MG63 (cell line): ENCODE measurements around the gene KLF5. TPM values are rescaled to one million over a fixed set of nuclear protein-coding genes. Genes with fewer than 3 reads are reported as not detected.

Experiments used
- DNase-seq: peaks from one replicate; pipeline ENCODE4 v3.0.0-alpha.2; 2020
- H3K27me3 ChIP-seq: fragments of 250-450 bp; sonication (Bioruptor Pico); 2 replicates; pipeline ENCODE4 v1.5.1; 2020; ENCODE audit warnings: mild to moderate bottlenecking, moderate library complexity
- H3K36me3 ChIP-seq: fragments of 250-450 bp; sonication (Bioruptor Pico); 2 replicates; pipeline ENCODE4 v1.5.1; 2020; ENCODE audit warnings: mild to moderate bottlenecking, moderate library complexity
- H3K4me3 ChIP-seq: fragments of 250-450 bp; sonication (Bioruptor Pico); 2 replicates; pipeline ENCODE4 v1.5.1; 2020; ENCODE audit warnings: mild to moderate bottlenecking, moderate library complexity
- H3K9me3 ChIP-seq: fragments of 250-450 bp; sonication (Bioruptor Pico); 2 replicates; pipeline ENCODE4 v1.5.1; 2020; ENCODE audit warnings: mild to moderate bottlenecking, moderate library complexity
- total RNA-seq: library from RNA; depleted of rRNA; stranded (reverse); fragments of >200 nt; shearing (Covaris generic); gene quantifications from 2 replicates; pipeline ENCODE4 v1.2.3, GENCODE V29; 2014; ENCODE audit warnings: low replicate concordance

KLF5 gene
- total RNA-seq, 1 experiment from 2014 or later, result 4.4 TPM

DNA sequence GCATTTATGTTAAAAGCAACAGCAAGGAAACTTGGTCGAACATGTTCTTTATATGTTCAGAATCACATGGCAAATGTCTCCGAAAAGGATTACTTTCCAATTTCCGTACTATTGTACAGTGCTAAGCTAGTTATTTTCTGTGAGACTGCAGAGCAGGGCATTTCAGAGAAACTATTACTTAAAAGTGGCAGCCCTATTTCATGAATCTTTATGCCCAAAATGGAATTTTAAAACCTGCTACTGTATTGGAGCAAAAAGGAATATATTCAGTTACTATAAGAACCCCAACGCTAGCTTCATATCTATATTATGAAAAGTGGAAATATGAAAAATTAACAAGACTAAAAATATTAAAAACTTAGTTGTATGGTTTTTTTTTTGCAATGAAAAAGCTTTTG lies 2.2 kb upstream of the KLF5 start:
- no peaks in the 10 kb centered on the region for H3K27me3 ChIP-seq
- no peaks in the 10 kb centered on the region for H3K9me3 ChIP-seq
- H3K4me3 ChIP-seq, result no peak overlapping the region
- no peak for DNase-seq
- H3K36me3 ChIP-seq, result peaks cover under 1% of the 10 kb centered on the region

DNA sequence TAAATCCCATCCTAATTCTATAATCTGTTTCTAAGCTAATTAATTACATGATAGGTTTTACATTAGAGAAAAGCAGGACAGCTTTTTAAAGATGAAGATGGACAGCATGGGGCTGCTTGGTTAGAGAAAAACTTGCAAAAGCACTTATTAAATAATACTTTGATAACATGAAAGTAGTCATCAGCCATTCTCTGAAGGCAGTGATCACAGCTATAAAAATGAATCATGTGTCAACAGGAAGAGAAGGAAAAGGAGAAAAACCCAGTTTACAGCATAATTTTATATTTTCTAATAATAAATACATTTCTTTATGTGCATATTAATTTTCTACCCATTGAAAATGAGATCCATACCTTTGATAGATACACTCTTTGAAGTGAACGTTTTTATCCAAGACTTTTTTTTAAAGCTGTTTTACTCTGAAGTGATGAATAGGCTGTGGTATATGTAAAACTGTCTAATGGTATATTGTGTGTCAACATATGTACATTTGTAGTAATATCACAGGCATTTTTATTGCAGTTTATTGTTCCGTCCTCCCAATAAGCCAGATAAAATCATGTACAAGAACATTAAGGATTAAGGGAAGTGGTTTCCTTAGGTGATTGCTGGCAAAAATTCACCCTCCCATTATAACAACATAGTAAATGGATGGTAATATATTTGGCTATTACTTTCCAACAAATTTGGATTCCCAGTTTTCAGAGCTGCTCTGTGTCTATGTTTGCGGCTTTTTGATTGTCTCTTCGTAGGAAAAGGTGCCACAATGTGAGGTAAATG lies 1.3 kb upstream of the KLF5 start:
- no peak for DNase-seq
- H3K36me3 ChIP-seq, result peaks cover 10% of the 10 kb centered on the region

DNA sequence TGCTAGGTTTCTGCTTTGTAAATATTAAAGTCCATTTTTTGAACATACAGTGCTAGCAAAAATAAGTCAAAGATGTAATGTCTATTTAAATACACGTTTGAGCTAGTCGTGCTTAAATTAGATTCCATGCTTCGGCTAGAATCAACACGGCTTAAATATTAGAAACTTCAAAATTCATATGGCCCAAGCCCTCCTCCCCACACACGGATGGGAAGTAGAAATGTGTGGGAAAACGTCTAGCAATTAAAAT lies 816 bp upstream of the KLF5 start:
- H3K9me3 ChIP-seq, result no peaks in the 10 kb centered on the region
- peak overlapping the region; percentile 80 for H3K4me3 ChIP-seq
- H3K27me3 ChIP-seq, result no peaks in the 10 kb centered on the region
- peaks cover 12% of the 10 kb centered on the region for H3K36me3 ChIP-seq
- DNase-seq, result no peak

More for the DNA sequence above, 1.3 kb upstream of the KLF5 start:
- no peaks in the 10 kb centered on the region for H3K9me3 ChIP-seq
- peak overlapping the region; percentile 80; the same call in 1 of the 2 replicates for H3K4me3 ChIP-seq
- H3K27me3 ChIP-seq, result no peaks in the 10 kb centered on the region

DNA sequence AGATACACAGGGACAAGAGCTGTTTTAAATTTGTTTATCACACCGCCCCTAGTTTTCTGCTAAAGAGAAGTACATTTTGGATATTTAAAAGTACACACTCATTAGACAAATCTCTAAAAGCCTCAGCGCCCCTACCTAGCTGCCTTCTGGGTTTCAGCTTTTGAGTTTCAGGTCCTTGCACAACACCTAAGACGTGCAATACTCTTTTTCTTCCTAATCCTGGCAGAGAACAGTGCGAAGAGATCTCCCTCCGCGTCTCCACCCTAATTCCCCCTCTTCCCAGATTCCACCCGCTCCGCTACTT lies 421 bp upstream of the KLF5 start:
- no peak for DNase-seq
- Histone ChIP-seq H3K4me3 (peak overlapping the region; percentile 80), H3K9me3 (no peaks in the 10 kb centered on the region), H3K27me3 (no peaks in the 10 kb centered on the region), H3K36me3 (peaks cover 16% of the 10 kb centered on the region)

DNA sequence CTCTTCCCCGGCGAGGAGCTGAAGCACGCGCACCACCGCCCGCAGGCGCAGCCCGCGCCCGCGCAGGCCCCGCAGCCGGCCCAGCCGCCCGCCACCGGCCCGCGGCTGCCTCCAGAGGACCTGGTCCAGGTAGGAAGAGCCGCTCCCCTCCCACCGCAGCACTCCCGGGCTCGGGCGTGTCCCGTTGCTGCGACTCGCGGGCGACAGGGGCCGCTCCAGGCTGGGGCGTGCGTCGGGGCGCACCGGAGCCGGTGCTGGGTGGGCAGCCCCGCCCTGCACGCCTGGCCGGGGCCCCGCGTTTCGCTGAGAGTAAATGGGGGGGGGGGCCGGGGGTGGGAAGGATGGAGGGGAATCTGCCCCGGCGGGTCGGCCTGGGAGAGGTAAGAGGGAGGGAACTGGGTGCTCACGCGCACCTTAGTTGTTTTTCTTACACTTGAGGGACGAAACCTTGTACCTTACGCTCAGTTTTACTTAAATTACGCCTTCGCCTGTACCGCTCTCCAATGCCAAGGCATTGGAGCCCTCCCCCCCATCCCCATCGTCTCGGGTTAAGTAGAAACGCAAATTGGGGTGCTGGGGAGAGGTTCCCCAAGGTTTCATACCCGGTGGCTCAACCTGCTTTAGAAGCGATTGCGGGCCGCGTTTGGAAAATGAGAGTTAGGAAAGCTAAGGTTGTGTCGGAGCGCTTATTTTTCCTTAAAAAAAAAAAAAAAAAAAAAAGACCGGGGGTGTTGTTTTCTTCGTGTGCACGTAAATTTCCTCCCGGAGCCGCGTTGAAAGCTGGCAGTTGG lies 850 bp downstream of the KLF5 start:
- Histone ChIP-seq H3K4me3 (peak overlapping the region; percentile 80), H3K27me3 (no peaks in the 10 kb centered on the region), H3K36me3 (peaks cover 28% of the 10 kb centered on the region), H3K9me3 (no peaks in the 10 kb centered on the region)
- DNase-seq, result peak; percentile 48

DNA sequence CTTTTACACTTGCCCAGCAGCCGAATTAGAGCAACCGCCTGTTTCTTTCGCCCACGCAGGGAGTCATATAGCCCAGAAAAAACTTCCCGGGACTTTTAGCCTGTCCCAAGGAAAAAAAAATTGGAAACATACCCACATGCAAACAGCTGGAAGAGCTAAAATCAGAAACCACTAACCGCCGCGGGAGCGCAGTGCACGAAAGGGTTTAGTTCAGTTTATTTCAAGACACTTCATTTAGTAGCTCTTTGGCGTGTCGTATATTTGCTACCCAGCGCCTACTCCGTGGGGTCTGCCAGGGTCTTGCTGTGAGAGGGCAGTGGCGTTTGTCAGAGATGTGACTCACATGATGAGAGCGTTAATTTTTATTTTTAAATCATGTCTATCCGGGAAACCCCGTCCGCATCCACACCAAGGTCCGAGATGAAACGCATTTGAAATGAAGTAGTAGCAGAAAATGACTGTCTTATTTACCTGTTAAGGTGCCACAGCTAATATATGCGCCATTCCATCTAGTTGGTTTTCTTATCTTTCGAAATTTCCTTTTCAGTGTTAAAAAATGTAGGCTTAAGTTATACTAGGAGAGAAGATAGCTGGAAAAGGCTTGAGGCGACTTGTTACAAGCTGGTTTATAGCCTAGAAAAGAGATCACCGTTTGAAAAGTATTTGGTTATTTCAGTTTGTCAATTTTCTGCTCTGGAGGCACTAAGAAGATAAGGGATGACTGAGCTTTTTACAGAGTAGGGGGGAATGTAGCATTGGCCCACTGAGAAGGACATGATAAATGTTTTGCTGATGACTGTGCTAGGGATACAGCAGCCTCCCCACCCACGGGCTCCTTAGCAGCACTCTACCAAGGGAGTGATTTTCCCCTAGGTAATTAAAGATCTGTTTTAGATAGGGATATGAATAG lies 1.7 kb downstream of the KLF5 start:
- DNase-seq, result peak; percentile 78
- peak overlapping the region; percentile 80 for H3K4me3 ChIP-seq
- no peaks in the 10 kb centered on the region for H3K9me3 ChIP-seq
- no peaks in the 10 kb centered on the region for H3K27me3 ChIP-seq
- H3K36me3 ChIP-seq, result peaks cover 36% of the 10 kb centered on the region

DNA sequence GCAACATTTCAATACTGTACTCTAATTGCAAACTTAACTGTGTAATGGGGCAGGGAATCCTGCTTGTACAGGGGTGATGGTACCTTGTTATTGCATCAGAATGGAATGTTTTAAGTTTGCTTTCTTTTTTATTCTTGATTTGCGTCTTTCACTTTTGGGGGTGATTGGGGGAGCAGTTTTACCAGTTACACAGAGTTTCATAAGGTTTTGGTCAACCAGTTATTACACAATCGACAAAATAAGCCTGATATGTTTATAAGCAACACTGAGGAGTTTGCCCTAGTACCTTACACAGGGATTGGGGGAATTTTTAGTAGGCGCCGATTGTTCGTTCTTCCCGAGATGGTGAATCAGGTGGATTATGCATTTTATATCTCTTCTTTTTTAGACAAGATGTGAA lies 2.7 kb downstream of the KLF5 start:
- Histone ChIP-seq H3K36me3 (peaks cover 38% of the 10 kb centered on the region), H3K4me3 (peak overlapping the region; percentile 80), H3K27me3 (no peaks in the 10 kb centered on the region), H3K9me3 (no peaks in the 10 kb centered on the region)
- no peak for DNase-seq

DNA sequence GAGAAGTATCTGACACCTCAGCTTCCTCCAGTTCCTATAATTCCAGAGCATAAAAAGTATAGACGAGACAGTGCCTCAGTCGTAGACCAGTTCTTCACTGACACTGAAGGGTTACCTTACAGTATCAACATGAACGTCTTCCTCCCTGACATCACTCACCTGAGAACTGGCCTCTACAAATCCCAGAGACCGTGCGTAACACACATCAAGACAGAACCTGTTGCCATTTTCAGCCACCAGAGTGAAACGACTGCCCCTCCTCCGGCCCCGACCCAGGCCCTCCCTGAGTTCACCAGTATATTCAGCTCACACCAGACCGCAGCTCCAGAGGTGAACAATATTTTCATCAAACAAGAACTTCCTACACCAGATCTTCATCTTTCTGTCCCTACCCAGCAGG lies 3.1 kb downstream of the KLF5 start:
- Histone ChIP-seq H3K27me3 (no peaks in the 10 kb centered on the region), H3K36me3 (peaks cover 42% of the 10 kb centered on the region), H3K4me3 (no peak overlapping the region), H3K9me3 (no peaks in the 10 kb centered on the region)
- DNase-seq, result no peak

DNA sequence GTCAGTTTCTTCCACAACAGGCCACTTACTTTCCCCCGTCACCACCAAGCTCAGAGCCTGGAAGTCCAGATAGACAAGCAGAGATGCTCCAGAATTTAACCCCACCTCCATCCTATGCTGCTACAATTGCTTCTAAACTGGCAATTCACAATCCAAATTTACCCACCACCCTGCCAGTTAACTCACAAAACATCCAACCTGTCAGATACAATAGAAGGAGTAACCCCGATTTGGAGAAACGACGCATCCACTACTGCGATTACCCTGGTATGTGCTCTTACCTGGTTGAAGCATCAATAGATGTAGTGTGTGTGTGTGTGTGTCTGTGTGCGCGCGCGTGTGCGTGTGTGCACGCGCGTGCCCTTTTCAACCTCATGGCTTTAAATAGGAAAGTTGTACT lies 3.7 kb downstream of the KLF5 start:
- no peak overlapping the region for H3K4me3 ChIP-seq

DNA sequence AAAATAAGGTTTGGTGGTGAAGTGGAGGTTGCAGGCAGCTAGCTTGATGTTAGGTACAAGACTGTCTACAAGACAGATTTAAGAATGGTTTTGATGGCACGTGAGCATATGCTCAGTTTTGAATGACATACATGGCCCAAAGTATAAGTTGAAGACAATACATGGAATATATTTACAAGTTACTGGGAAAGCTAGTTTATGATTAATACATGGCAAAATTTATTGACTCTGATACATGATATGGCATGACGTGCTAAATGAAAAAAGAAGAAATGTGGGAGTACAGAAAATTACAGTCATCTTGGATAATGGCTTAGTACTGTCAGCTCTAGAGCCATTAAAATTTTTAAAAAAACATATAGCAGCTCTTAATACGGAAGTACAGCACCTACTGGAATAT lies 4.4 kb downstream of the KLF5 start:
- H3K4me3 ChIP-seq, result no peak overlapping the region
- no peak for DNase-seq
- peaks cover 53% of the 10 kb centered on the region for H3K36me3 ChIP-seq
- no peaks in the 10 kb centered on the region for H3K27me3 ChIP-seq
- no peaks in the 10 kb centered on the region for H3K9me3 ChIP-seq

More for the DNA sequence above, 3.7 kb downstream of the KLF5 start:
- Histone ChIP-seq H3K9me3 (no peaks in the 10 kb centered on the region), H3K36me3 (peaks cover 48% of the 10 kb centered on the region), H3K27me3 (no peaks in the 10 kb centered on the region)
- no peak for DNase-seq

DNA sequence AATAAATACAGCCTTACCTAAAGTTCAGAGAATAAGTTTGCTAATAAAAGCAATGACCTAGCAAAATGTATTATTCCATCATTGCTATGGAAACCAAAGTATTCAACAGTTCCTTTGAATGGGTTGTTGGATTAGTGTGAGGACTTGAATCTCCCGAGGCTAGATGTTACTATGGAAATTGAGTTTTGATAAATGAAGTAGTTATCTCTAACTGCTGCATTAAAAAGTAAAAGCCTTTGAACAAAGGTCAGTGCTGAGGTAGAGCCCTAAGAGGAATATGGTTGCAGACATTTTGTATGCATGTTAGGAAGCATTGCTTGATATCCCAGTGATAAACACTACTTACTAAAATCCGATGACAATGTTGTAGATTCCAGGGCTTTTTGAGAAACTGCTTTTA lies 6.2 kb downstream of the KLF5 start:
- H3K9me3 ChIP-seq, result no peaks in the 10 kb centered on the region
- no peak for DNase-seq
- H3K4me3 ChIP-seq, result no peak overlapping the region
- no peaks in the 10 kb centered on the region for H3K27me3 ChIP-seq
- H3K36me3 ChIP-seq, result peaks cover 53% of the 10 kb centered on the region

DNA sequence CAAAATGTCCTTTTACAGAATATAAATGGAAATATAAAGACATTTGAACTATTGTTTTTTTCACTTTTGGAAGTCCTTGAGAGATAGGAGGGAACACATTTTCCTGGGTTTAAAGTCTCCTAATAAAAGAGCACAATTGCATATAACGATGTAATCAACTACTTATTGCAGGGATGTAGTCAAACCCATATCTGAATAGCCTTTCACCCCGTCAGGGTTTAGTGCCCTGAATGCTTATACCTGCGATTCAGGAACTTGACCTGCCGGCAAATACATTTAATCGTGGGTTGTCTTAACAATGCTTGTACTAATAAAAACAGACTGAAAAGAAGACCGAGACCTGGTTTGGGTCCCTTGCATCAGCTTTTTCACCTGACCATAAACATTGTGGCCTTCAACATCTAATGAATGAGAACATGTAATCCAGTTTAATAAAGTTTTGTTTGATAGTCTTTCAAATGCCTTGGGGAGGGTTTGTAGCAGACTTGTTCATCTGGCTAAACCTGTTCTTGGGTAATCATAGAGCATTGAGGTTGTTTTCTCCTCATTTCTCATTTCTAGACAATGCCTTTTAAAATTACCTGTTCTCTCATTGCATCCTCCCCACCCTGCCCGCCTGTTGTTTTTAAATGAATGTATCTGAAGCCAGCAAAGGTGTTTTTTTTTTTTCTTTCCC lies 7.0 kb downstream of the KLF5 start:
- Histone ChIP-seq H3K36me3 (peaks cover 53% of the 10 kb centered on the region), H3K4me3 (no peak overlapping the region), H3K9me3 (no peaks in the 10 kb centered on the region), H3K27me3 (no peaks in the 10 kb centered on the region)
- no peak for DNase-seq

DNA sequence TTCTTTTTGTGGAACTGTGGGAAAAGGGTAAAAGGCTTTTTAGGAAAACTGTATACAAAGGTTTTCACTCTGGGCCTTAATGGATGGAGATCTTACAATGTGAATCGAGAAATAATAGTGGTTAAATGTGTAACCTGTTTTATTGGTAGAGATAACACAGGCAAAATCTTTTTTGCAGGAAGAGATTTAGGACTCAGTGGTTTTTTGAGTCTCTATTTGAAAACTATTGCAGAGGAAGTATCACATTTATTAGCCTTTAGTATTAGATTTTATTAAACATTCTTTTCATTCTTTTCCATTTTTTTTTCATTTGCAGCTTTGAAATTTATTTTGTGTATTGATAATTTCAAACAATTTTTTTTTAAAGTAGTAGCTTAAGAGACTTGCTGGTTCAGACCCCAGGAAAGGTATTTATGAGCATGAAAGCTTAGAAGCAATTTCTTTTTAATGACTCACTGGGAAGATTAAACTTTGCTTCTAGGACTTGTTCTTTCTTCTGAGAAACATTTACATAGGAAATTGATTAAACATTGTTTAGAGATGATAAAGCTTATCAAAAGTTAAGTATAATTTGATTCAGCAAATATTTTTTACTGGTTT lies 10.5 kb downstream of the KLF5 start:
- no peaks in the 10 kb centered on the region for H3K9me3 ChIP-seq
- H3K4me3 ChIP-seq, result no peak overlapping the region
- H3K27me3 ChIP-seq, result no peaks in the 10 kb centered on the region
- DNase-seq, result no peak
- H3K36me3 ChIP-seq, result peaks cover 32% of the 10 kb centered on the region

DNA sequence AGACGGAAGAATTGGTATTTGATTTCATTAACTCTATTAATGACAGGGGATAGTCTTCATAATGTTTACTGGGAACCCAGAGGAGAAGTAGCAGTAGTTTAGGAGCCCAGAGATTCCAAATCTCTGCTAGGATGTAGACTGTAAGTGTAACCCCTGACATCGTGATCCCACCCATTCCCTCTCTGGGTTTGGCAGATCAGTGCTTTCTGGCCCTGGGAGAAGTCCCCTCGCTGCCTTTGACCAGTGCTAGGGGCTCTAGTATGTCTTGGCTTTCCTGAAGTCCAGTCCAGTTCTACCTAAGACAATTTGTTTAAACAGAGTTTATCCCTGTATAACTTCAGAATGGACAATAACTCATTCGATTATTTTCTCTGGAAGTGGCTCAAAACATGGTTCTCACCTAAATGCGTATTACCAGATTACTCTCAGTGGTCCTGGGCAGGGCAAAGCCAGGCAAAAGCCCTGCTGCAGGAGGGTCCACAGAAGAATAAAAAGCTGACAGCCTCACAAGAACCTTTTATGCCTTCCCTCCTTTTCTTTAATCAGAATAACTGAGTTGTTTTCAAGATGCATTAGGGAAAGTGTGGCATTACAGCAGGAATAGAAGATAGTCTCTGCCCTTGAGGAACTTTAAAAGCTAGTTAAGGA lies 11.8 kb downstream of the KLF5 start:
- no peak for DNase-seq
- Histone ChIP-seq H3K4me3 (no peak overlapping the region), H3K9me3 (no peaks in the 10 kb centered on the region), H3K27me3 (no peaks in the 10 kb centered on the region), H3K36me3 (peaks cover 25% of the 10 kb centered on the region)

DNA sequence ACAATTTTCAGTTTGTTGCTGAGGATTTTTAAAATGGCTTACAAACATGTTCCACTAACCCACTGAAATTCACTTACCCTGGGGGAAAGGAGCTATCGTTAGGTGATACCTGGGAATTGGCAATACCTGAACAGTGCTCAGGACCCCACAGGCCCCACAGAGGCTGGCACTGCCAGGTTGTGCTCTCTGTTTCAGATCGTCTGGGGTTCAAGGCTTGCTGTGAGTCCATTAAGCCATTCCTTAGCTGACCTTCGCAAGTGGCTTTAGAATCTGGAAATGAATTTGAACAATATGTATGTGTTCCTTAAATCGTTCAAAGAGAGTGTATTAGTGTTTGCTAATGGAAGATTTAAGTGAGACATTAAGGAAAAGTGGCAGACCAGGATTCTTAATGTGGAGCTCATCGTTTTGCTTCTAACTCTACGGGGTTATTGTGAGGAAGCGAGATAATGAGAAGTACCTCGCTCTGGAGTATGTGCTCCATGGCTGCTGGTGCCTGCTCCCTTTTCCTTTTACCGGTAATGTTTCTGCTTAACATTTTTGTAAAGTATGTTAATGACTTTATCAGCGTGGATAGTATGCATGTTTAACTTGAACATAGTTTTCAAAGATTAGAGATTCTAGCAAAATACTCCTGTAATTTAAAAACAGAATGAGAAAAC lies 13.6 kb downstream of the KLF5 start:
- Histone ChIP-seq H3K27me3 (no peaks in the 10 kb centered on the region), H3K4me3 (no peak overlapping the region), H3K36me3 (peaks cover 27% of the 10 kb centered on the region), H3K9me3 (no peaks in the 10 kb centered on the region)
- DNase-seq, result no peak

DNA sequence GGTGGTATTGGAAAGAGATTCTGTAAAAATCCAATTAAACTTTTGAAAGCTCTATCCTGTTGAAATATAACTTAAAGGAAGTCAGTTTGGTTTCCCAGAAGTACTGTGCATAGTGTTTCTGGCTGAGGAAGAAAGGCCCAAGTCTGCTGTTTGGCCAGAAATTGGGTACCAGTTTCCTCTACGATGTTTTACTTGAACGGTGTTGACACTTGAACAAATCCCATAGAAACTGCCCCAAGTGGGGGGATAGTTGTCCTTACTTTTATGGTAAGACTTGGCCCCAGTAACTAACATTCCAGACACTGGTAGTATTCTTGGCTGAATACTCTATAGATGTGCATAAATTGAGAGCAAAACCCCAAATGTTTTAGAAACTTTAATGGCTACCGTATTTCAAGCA lies 14.2 kb downstream of the KLF5 start:
- Histone ChIP-seq H3K9me3 (no peaks in the 10 kb centered on the region), H3K4me3 (no peak overlapping the region)
- peak; percentile 8 for DNase-seq

More for the DNA sequence above, 14.2 kb downstream of the KLF5 start:
- peaks cover 27% of the 10 kb centered on the region for H3K36me3 ChIP-seq
- H3K27me3 ChIP-seq, result no peaks in the 10 kb centered on the region
